ENCODE measurements around the gene ZCCHC17. TPM values are rescaled to one million over a fixed set of nuclear protein-coding genes. Genes with fewer than 3 reads are reported as not detected.

The ZCCHC17 gene
- total and polyA plus RNA-seq, 2 donors (not counting 1 experiment from before 2014, with no cell fraction given), result 14.1 to 20.3 TPM

GRCh38 chr1:31310198-31310597 lies 13.4 kb downstream of the ZCCHC17 start:
- peaks cover 29% of the 10 kb centered on the region for H3K79me2 ChIP-seq (ENCODE audit: control insufficient read depth, insufficient read depth, low read length)
- TF ChIP-seq EZH2 (IDR thresholded peaks at IDR 0.05; ENCODE audit: borderline replicate concordance, insufficient read depth, low read depth, low read length, poor library complexity, severe bottlenecking), result no peak
- TF ChIP-seq CTCF (IDR thresholded peaks at IDR 0.05), result no peak
- H3K27me3 Mint-ChIP-seq, result no peaks in the 10 kb centered on the region
- H3K9me3 ChIP-seq (ENCODE audit: control extremely low read depth in 1 of 3, control insufficient read depth in 2 of 3, insufficient read depth in 1 of 3, low read length in 2 of 3), result no peaks in the 10 kb centered on the region
- no peak overlapping the region for H3K27ac Mint-ChIP-seq
- intact Hi-C loops (cut with micrococcal nuclease), result no loop called here
- DNase-seq (no peak), ATAC-seq (ENCODE audit: low read depth) (no peak)
- CTCF ChIA-PET, result no interaction called here
- no peak overlapping the region for H3K27ac ChIP-seq (ENCODE audit: low read length in 2 of 2)
- H3K36me3 ChIP-seq (replicated peaks in 1 of 2; ENCODE audit: control extremely low read depth in 1 of 2, control insufficient read depth in 1 of 2, extremely low read depth in 1 of 2, insufficient read depth in 2 of 2, low read length in 1 of 2), result peaks cover 8 to 39% of the 10 kb centered on the region in 2 experiments
- H3K9ac ChIP-seq (ENCODE audit: low read length), result no peak overlapping the region
- no peaks in the 10 kb centered on the region for H3K27me3 ChIP-seq (replicated peaks in 1 of 4; ENCODE audit: control extremely low read depth in 1 of 4, control insufficient read depth in 3 of 4, insufficient read depth in 4 of 4, low read length in 3 of 4)
- H3K4me2 ChIP-seq (replicated peaks; ENCODE audit: low read depth, low read length, poor library complexity, severe bottlenecking), result no peak overlapping the region
- POLR2A ChIA-PET, result no interaction called here
- H3K4me1 Mint-ChIP-seq, result peaks cover 2% of the 10 kb centered on the region
- H4K20me1 ChIP-seq (ENCODE audit: control insufficient read depth, insufficient read depth, low read length, poor library complexity, severe bottlenecking), result peaks cover 5% of the 10 kb centered on the region
- H2AFZ ChIP-seq (ENCODE audit: insufficient read depth, low read depth, low read length, poor library complexity, severe bottlenecking), result no peak overlapping the region
- H3K4me3 Mint-ChIP-seq, result no peak overlapping the region
- no peaks in the 10 kb centered on the region for H3K9me3 Mint-ChIP-seq (ENCODE audit: insufficient read depth)
- H3K4me1 ChIP-seq (ENCODE audit: control insufficient read depth in 2 of 2, insufficient read depth in 2 of 2, low read length in 2 of 2), result no peaks in the 10 kb centered on the region
- H3K4me3 ChIP-seq (ENCODE audit: control extremely low read depth in 1 of 5, extremely low read depth in 1 of 5, insufficient read depth in 1 of 5, low read depth in 2 of 5, low read length in 4 of 5), result no peak overlapping the region
- WGBS (ENCODE audit: insufficient coverage), result 100% methylated on average over 3 of the region's 4 CpGs

GRCh38 chr1:31315902-31316301 lies 19.1 kb downstream of the ZCCHC17 start:
- intact Hi-C loops (cut with micrococcal nuclease), result no loop called here
- Histone ChIP-seq H3K79me2 (ENCODE audit: control insufficient read depth, insufficient read depth, low read length) (peaks cover 5% of the 10 kb centered on the region), H3K27ac (ENCODE audit: low read length in 2 of 2) (no peak overlapping the region), H3K36me3 (replicated peaks in 1 of 2; ENCODE audit: control extremely low read depth in 1 of 2, control insufficient read depth in 1 of 2, extremely low read depth in 1 of 2, insufficient read depth in 2 of 2, low read length in 1 of 2) (peaks cover 19 to 65% of the 10 kb centered on the region in 2 experiments), H3K9ac (ENCODE audit: low read length) (no peak overlapping the region), H3K9me3 (ENCODE audit: control extremely low read depth in 1 of 3, control insufficient read depth in 2 of 3, insufficient read depth in 1 of 3, low read length in 2 of 3) (peaks cover 0 to 1% (median 0%) of the 10 kb centered on the region in 3 donors), H3K27me3 (replicated peaks in 1 of 4; ENCODE audit: control extremely low read depth in 1 of 4, control insufficient read depth in 3 of 4, insufficient read depth in 4 of 4, low read length in 3 of 4) (no peaks in the 10 kb centered on the region), H4K20me1 (ENCODE audit: control insufficient read depth, insufficient read depth, low read length, poor library complexity, severe bottlenecking) (no peaks in the 10 kb centered on the region), H3K4me3 (ENCODE audit: control extremely low read depth in 1 of 5, extremely low read depth in 1 of 5, insufficient read depth in 1 of 5, low read depth in 2 of 5, low read length in 4 of 5) (no peak overlapping the region), H2AFZ (ENCODE audit: insufficient read depth, low read depth, low read length, poor library complexity, severe bottlenecking) (no peak overlapping the region), H3K4me2 (replicated peaks; ENCODE audit: low read depth, low read length, poor library complexity, severe bottlenecking) (no peak overlapping the region), H3K4me1 (ENCODE audit: control insufficient read depth in 2 of 2, insufficient read depth in 2 of 2, low read length in 2 of 2) (no peaks in the 10 kb centered on the region)
- no peak overlapping the region for H3K27ac Mint-ChIP-seq
- no peaks in the 10 kb centered on the region for H3K9me3 Mint-ChIP-seq (ENCODE audit: insufficient read depth)
- TF ChIP-seq EZH2 (IDR thresholded peaks at IDR 0.05; ENCODE audit: borderline replicate concordance, insufficient read depth, low read depth, low read length, poor library complexity, severe bottlenecking), result no peak
- TF ChIP-seq CTCF (IDR thresholded peaks at IDR 0.05), result no peak
- no peaks in the 10 kb centered on the region for H3K27me3 Mint-ChIP-seq
- H3K4me1 Mint-ChIP-seq, result no peaks in the 10 kb centered on the region
- no peak for ATAC-seq (ENCODE audit: low read depth)
- no peak overlapping the region for H3K4me3 Mint-ChIP-seq
- WGBS (ENCODE audit: insufficient coverage), result 100% methylated on average over 2 of the region's 3 CpGs
- DNase-seq, result no peak
- ChIA-PET POLR2A (no interaction called here), CTCF (no interaction called here)

Measured in B cell (primary cell).